ENCODE measurements around the gene TPK1. TPM values are rescaled to one million over a fixed set of nuclear protein-coding genes. Genes with fewer than 3 reads are reported as not detected.

Gene TPK1
- total and polyA plus RNA-seq, 2 of the 4 experiments (the other 2 are of a cell fraction): 0.38 to 1.8 TPM

GRCh38 chr7:144473908-144474307 lies 361.9 kb downstream of the TPK1 start:
- Histone ChIP-seq H3K14ac (replicated peaks; ENCODE audit: low read depth, low read length) (no peak overlapping the region), H4K91ac (ENCODE audit: insufficient read depth, low read depth, low read length) (no peak overlapping the region), H3K27ac (ENCODE audit: insufficient read depth, low read length) (no peak overlapping the region), H3K4ac (ENCODE audit: low read depth, low read length) (no peak overlapping the region), H3K23ac (ENCODE audit: low read depth, low read length) (no peak overlapping the region), H2AK9ac (replicated peaks; ENCODE audit: low read depth, low read length, poor library complexity) (no peak overlapping the region), H2AFZ (replicated peaks; ENCODE audit: low read length, poor library complexity) (no peak overlapping the region), H3K9ac (ENCODE audit: low read depth, low read length) (no peak overlapping the region), H3K27me3 (ENCODE audit: control insufficient read depth, insufficient read depth, low read length) (no peaks in the 10 kb centered on the region), H3K36me3 (ENCODE audit: control insufficient read depth, insufficient read depth, low read length) (no peaks in the 10 kb centered on the region), H3K4me1 (ENCODE audit: control insufficient read depth, insufficient read depth, low read length) (no peaks in the 10 kb centered on the region), H3K9me1 (ENCODE audit: insufficient read depth, low read length) (no peaks in the 10 kb centered on the region), H3K9me3 (ENCODE audit: control insufficient read depth, insufficient read depth, low read length) (peaks cover 5% of the 10 kb centered on the region; the same call in 1 of the 2 replicates), H3K4me2 (ENCODE audit: low read depth, low read length) (no peak overlapping the region), H2AK5ac (ENCODE audit: low read depth, low read length) (no peak overlapping the region), H4K5ac (ENCODE audit: low read depth, low read length) (no peak overlapping the region), H3K18ac (ENCODE audit: low read depth, low read length) (no peak overlapping the region), H4K8ac (ENCODE audit: low read depth in 2 of 2, low read length in 2 of 2) (no peak overlapping the region), H3K56ac (ENCODE audit: extremely low read depth, insufficient read depth, low read length) (no peak overlapping the region), H3K79me1 (ENCODE audit: low read depth in 1 of 2, low read length in 2 of 2) (no peaks in the 10 kb centered on the region), H2BK20ac (ENCODE audit: low read depth, low read length) (no peak overlapping the region), H3K4me3 (ENCODE audit: insufficient read depth, low read depth, low read length) (no peak overlapping the region), H2BK15ac (ENCODE audit: low read depth, low read length) (no peak overlapping the region), H2BK120ac (ENCODE audit: low read depth, low read length) (no peak overlapping the region), H2BK5ac (ENCODE audit: low read depth, low read length, poor library complexity, severe bottlenecking) (no peak overlapping the region), H4K20me1 (ENCODE audit: insufficient read depth, low read length) (no peaks in the 10 kb centered on the region)
- TF ChIP-seq USF2 (IDR thresholded peaks at IDR 0.05; ENCODE audit: low read depth, low read length) (no peak), MXI1 (IDR thresholded peaks at IDR 0.05; ENCODE audit: borderline replicate concordance, low read depth, low read length) (no peak), POLR2A (IDR thresholded peaks at IDR 0.05; ENCODE audit: low read depth, low read length) (no peak), NFE2L2 (IDR thresholded peaks at IDR 0.05; ENCODE audit: low read depth, low read length) (no peak), RFX5 (IDR thresholded peaks at IDR 0.05; ENCODE audit: low read depth, low read length) (no peak), CHD1 (IDR thresholded peaks at IDR 0.05; ENCODE audit: low read depth, low read length) (no peak), RAD21 (IDR thresholded peaks at IDR 0.05; ENCODE audit: low read length) (no peak), FOS (IDR thresholded peaks at IDR 0.05; ENCODE audit: low read depth, low read length) (no peak), CTCF (conservative IDR thresholded peaks at IDR 0.05; ENCODE audit: low read depth, low read length) (no peak), CEBPB (IDR thresholded peaks at IDR 0.05; ENCODE audit: low read depth, low read length) (no peak), ELK1 (IDR thresholded peaks at IDR 0.05; ENCODE audit: borderline replicate concordance, low read depth, low read length) (no peak), SMC3 (IDR thresholded peaks at IDR 0.05; ENCODE audit: low read depth, low read length) (no peak), RCOR1 (IDR thresholded peaks at IDR 0.05; ENCODE audit: insufficient replicate concordance, low read length) (no peak), MAFK (IDR thresholded peaks at IDR 0.05; ENCODE audit: low read depth, low read length) (no peak), BHLHE40 (IDR thresholded peaks at IDR 0.05; ENCODE audit: low read depth, low read length) (no peak), MAZ (IDR thresholded peaks at IDR 0.05; ENCODE audit: borderline replicate concordance, low read depth, low read length) (no peak)
- in situ Hi-C loops (cut with MboI; ENCODE audit: low sequenced_read_pairs) (no loop called here), intact Hi-C loops (cut with micrococcal nuclease) (no loop called here), dilution Hi-C loops (cut with HindIII; ENCODE audit: low sequenced_read_pairs, unreplicated experiment) (no loop called here)
- WGBS, 2 experiments (ENCODE audit: extremely low coverage in 2 of 2, insufficient read length in 1 of 2): no CpG with 5 or more reads among the region's 1 CpG
- ATAC-seq (ENCODE audit: low read depth): no peak
- ChIA-PET CTCF (no interaction called here), POLR2A (ENCODE audit: unreplicated experiment) (no interaction called here)
- no peak for DNase-seq
- BruUV-seq (replicated peaks): no TSS peak
